ENCODE measurements around the gene BLOC1S1. TPM values are rescaled to one million over a fixed set of nuclear protein-coding genes. Genes with fewer than 3 reads are reported as not detected.

Gene BLOC1S1
- total RNA-seq, 1 experiment from 2014 or later = 85.5 TPM

DNA sequence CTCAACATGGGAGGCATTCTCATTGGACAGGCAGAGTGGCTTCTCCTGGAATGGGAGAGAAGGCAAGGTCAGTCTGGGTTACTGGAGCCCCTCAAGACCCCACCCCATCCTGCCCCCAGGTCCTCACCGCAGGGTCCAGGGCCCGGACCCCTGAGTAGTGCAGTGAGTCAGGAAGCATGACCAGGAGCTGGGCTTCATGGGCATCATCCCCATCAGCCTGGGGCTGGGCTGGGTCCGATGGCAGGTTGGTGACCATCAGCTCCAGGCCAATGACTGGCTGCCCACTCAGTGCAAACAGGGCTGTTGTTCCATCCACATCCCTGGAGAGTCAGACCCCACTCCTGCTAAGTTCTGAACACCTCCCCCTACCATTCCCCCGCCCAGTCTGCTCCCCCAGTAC lies 21.2 kb upstream of the BLOC1S1 start:
- no peak for DNase-seq (ENCODE audit: low read depth, low spot score)
- Histone ChIP-seq H3K27me3 (ENCODE audit: insufficient read depth, low read length) (no peaks in the 10 kb centered on the region), H3K9ac (ENCODE audit: low read length) (no peak overlapping the region), H4K20me1 (ENCODE audit: insufficient read depth) (no peaks in the 10 kb centered on the region), H3K4me3 (replicated peaks in 1 of 2; ENCODE audit: low read depth in 1 of 2, low read length in 2 of 2) (no peak overlapping the region), H3K36me3 (ENCODE audit: control insufficient read depth in 1 of 2, insufficient read depth in 2 of 2, low read length in 2 of 2) (no peaks in the 10 kb centered on the region), H2AFZ (ENCODE audit: low read depth, low read length, poor library complexity, severe bottlenecking) (no peak overlapping the region), H3K9me3 (ENCODE audit: control insufficient read depth in 1 of 2, insufficient read depth in 1 of 2, low read depth in 1 of 2, low read length in 2 of 2) (no peaks in the 10 kb centered on the region), H3K27ac (ENCODE audit: low read depth, low read length) (no peak overlapping the region), H3K79me2 (ENCODE audit: insufficient read depth, low read length) (no peaks in the 10 kb centered on the region), H3K9me2 (ENCODE audit: insufficient read depth) (no peaks in the 10 kb centered on the region), H3K4me1 (ENCODE audit: control insufficient read depth in 1 of 2, insufficient read depth in 2 of 2, low read length in 2 of 2) (no peaks in the 10 kb centered on the region), H3K4me2 (ENCODE audit: low read length) (no peak overlapping the region)
- no peak for TF ChIP-seq EZH2 (IDR thresholded peaks at IDR 0.05)
- TF ChIP-seq CBX3 (IDR thresholded peaks at IDR 0.05; ENCODE audit: low read depth) = no peak
- TF ChIP-seq, protein P1, sequence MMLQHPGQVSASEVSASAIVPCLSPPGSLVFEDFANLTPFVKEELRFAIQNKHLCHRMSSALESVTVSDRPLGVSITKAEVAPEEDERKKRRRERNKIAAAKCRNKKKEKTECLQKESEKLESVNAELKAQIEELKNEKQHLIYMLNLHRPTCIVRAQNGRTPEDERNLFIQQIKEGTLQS (IDR thresholded peaks at IDR 0.05) = no peak
- no peak for TF ChIP-seq CEBPB (IDR thresholded peaks at IDR 0.05; ENCODE audit: low read depth)
- TF ChIP-seq SP1 (IDR thresholded peaks at IDR 0.05; ENCODE audit: low read depth) = no peak
- no peak for TF ChIP-seq SRF (IDR thresholded peaks at IDR 0.05; ENCODE audit: low read depth)
- no peak for TF ChIP-seq RAD21 (IDR thresholded peaks at IDR 0.05; ENCODE audit: low read depth)
- TF ChIP-seq SIN3A (IDR thresholded peaks at IDR 0.05; ENCODE audit: low read depth) = no peak
- TF ChIP-seq FOSL1 (IDR thresholded peaks at IDR 0.05; ENCODE audit: low read depth) = no peak
- no peak for TF ChIP-seq POLR2A (IDR thresholded peaks at IDR 0.05; ENCODE audit: borderline replicate concordance, extremely low read depth, insufficient read depth, insufficient read length)
- TF ChIP-seq EZH2phosphoT487 (IDR thresholded peaks at IDR 0.05; ENCODE audit: borderline replicate concordance) = no peak
- TF ChIP-seq, protein P2, sequence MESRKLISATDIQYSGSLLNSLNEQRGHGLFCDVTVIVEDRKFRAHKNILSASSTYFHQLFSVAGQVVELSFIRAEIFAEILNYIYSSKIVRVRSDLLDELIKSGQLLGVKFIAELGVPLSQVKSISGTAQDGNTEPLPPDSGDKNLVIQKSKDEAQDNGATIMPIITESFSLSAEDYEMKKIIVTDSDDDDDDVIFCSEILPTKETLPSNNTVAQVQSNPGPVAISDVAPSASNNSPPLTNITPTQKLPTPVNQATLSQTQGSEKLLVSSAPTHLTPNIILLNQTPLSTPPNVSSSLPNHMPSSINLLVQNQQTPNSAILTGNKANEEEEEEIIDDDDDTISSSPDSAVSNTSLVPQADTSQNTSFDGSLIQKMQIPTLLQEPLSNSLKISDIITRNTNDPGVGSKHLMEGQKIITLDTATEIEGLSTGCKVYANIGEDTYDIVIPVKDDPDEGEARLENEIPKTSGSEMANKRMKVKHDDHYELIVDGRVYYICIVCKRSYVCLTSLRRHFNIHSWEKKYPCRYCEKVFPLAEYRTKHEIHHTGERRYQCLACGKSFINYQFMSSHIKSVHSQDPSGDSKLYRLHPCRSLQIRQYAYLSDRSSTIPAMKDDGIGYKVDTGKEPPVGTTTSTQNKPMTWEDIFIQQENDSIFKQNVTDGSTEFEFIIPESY (IDR thresholded peaks at IDR 0.05; ENCODE audit: extremely low read depth, insufficient replicate concordance, low read length) = no peak
- no peak for TF ChIP-seq ZNF274 (IDR thresholded peaks at IDR 0.05; ENCODE audit: low read depth, low read length)
- TF ChIP-seq JUND (IDR thresholded peaks at IDR 0.05) = no peak
- no peak for TF ChIP-seq ELF1 (IDR thresholded peaks at IDR 0.05; ENCODE audit: borderline replicate concordance, low read depth)
- TF ChIP-seq YY1 (IDR thresholded peaks at IDR 0.05; ENCODE audit: extremely low read depth, insufficient replicate concordance, low read depth, low read length) = no peak
- TF ChIP-seq, protein P3, sequence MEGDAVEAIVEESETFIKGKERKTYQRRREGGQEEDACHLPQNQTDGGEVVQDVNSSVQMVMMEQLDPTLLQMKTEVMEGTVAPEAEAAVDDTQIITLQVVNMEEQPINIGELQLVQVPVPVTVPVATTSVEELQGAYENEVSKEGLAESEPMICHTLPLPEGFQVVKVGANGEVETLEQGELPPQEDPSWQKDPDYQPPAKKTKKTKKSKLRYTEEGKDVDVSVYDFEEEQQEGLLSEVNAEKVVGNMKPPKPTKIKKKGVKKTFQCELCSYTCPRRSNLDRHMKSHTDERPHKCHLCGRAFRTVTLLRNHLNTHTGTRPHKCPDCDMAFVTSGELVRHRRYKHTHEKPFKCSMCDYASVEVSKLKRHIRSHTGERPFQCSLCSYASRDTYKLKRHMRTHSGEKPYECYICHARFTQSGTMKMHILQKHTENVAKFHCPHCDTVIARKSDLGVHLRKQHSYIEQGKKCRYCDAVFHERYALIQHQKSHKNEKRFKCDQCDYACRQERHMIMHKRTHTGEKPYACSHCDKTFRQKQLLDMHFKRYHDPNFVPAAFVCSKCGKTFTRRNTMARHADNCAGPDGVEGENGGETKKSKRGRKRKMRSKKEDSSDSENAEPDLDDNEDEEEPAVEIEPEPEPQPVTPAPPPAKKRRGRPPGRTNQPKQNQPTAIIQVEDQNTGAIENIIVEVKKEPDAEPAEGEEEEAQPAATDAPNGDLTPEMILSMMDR (IDR thresholded peaks at IDR 0.05 in 2 of 3, conservative IDR thresholded peaks at IDR 0.05 in 1 of 3; ENCODE audit: borderline replicate concordance in 1 of 3, insufficient read depth in 1 of 3, low read depth in 2 of 3, low read length in 2 of 3) = no peak
- no peak for ATAC-seq
- intact Hi-C loops (cut with micrococcal nuclease) = no loop called here
- RAD21 ChIA-PET (ENCODE audit: low non-redundant PET in 1 of 2, low total read pairs in 2 of 2, uncharacterized antibody in 2 of 2, unreplicated experiment in 2 of 2) = no interaction called here
- POLR2A ChIA-PET = no interaction called here
- CTCF ChIA-PET = no interaction called here
- BruUV-seq (replicated peaks) = no TSS peak
